H1 (cell line): ENCODE data around the gene DDC. TPM values are rescaled to one million over a fixed set of nuclear protein-coding genes. Genes with fewer than 3 reads are reported as not detected.
"Not testable (repeated sequence)": the region's sequence is repeated elsewhere in the genome, so short reads cannot be mapped to it uniquely, and the experiment has no call there.

Source experiments
- CTCF ChIA-PET: fragments of 300-600 bp; sonication (Branson Sonifier 250); formaldehyde crosslinking; loops from one replicate; lab custom pipeline; 2021; ENCODE audit not compliant: partially characterized antibody; lab: Charles Lee
- POLR2A ChIA-PET: fragments of 300-600 bp; sonication (Branson Sonifier 250); formaldehyde crosslinking; loops from one replicate; lab custom pipeline; 2021; ENCODE audit warnings: inconsistent platforms; ENCODE audit not compliant: partially characterized antibody; lab: Charles Lee
- DNase-seq, 2 experiments: peaks; one replicate each; pipeline versions ENCODE4 v3.0.0 to v3.0.0-alpha.2; 2010 to 2022; ENCODE audit warnings: low spot score in 2 of 2, low read depth in 1 of 2, mixed read lengths in 1 of 2
- FAIRE-seq: peaks from 2 replicates; lab custom pipeline; 2011; peaks lifted over from hg19 to GRCh38; lab: Jason Lieb, UNC
- H2AFZ ChIP-seq: 2 replicates; pipeline ENCODE4 v1.8.1; 2012; ENCODE audit warnings: low read length, inconsistent platforms
- H2AK5ac ChIP-seq: 2 replicates; pipeline ENCODE4 v1.6.1; 2013; ENCODE audit warnings: low read depth, low read length
- H2BK120ac ChIP-seq: replicated peaks from 2 replicates; pipeline ENCODE3; 2013; ENCODE audit warnings: low read depth, low read length, inconsistent platforms
- H2BK12ac ChIP-seq: 2 replicates; pipeline ENCODE4 v1.6.1; 2013; ENCODE audit warnings: low read depth, low read length
- H2BK15ac ChIP-seq: 2 replicates; pipeline ENCODE4 v1.6.1; 2013; ENCODE audit warnings: low read length
- H2BK20ac ChIP-seq: 2 replicates; pipeline ENCODE4 v1.6.1; 2013; ENCODE audit warnings: low read length
- H2BK5ac ChIP-seq: 2 replicates; pipeline ENCODE4 v1.6.1; 2013; ENCODE audit warnings: low read depth, low read length
- H3K14ac ChIP-seq: 2 replicates; pipeline ENCODE4 v1.6.1; 2013; ENCODE audit warnings: inconsistent platforms; ENCODE audit not compliant: insufficient read length
- H3K18ac ChIP-seq: 2 replicates; pipeline ENCODE4 v1.6.1; 2013; ENCODE audit warnings: low read length; ENCODE audit errors: extremely low read depth
- H3K23ac ChIP-seq: 2 replicates; pipeline ENCODE4 v1.6.1; 2013; ENCODE audit warnings: inconsistent platforms; ENCODE audit not compliant: insufficient read length
- H3K23me2 ChIP-seq: 2 replicates; pipeline ENCODE4 v1.6.1; 2013; ENCODE audit warnings: low read depth, low read length
- H3K27ac ChIP-seq: 2 replicates; pipeline ENCODE4 v1.6.1; 2011; ENCODE audit warnings: low read depth, low read length, inconsistent platforms
- H3K27me3 ChIP-seq, 4 experiments: replicated peaks in 1 of 4; 1 replicate in 1 of 4; 2 replicates in 3 of 4; pipeline versions ENCODE4 v1.6.1 to v1.8.1; 2011 to 2013; ENCODE audit warnings: low read length in 3 of 4, mild to moderate bottlenecking in 3 of 4, inconsistent platforms in 2 of 4, mixed read lengths in 2 of 4, moderate library complexity in 1 of 4; ENCODE audit not compliant: control insufficient read depth in 3 of 4, insufficient read depth in 3 of 4; ENCODE audit errors: extremely low read depth in 1 of 4
- H3K36me3 ChIP-seq, 4 experiments: 2 replicates each; pipeline versions ENCODE4 v1.6.1 to v1.8.1; 2011 to 2013; ENCODE audit warnings: mild to moderate bottlenecking in 4 of 4, low read length in 3 of 4, moderate library complexity in 2 of 4, control low read depth in 1 of 4, inconsistent platforms in 1 of 4; ENCODE audit not compliant: insufficient read depth in 4 of 4, control insufficient read depth in 2 of 4
- H3K4ac ChIP-seq: replicated peaks from 2 replicates; pipeline ENCODE3; 2013; ENCODE audit warnings: low read length, low read depth, mixed read lengths, inconsistent platforms; ENCODE audit not compliant: insufficient read length
- H3K4me1 ChIP-seq, 4 experiments: replicated peaks in 1 of 4; 1 replicate in 1 of 4; 2 replicates in 3 of 4; pipeline versions ENCODE4 v1.6.1 to v1.8.1; 2011 to 2013; ENCODE audit warnings: low read length in 3 of 4, inconsistent platforms in 2 of 4, mixed read lengths in 1 of 4; ENCODE audit not compliant: insufficient read depth in 4 of 4, control insufficient read depth in 3 of 4
- H3K4me2 ChIP-seq, 2 experiments: 2 replicates each; pipeline versions ENCODE4 v1.6.1 to v1.8.1; 2011 to 2013; ENCODE audit warnings: low read depth in 2 of 2, low read length in 2 of 2, control low read depth in 1 of 2, inconsistent platforms in 1 of 2, mild to moderate bottlenecking in 1 of 2; ENCODE audit not compliant: insufficient read depth in 1 of 2
- H3K4me3 ChIP-seq, 4 experiments: fragments of 200-600, 300-600 bp in 1 of 4; sonication (generic), shearing (Covaris generic), sonication (Bioruptor Twin) in 1 of 4; 2 replicates each; pipeline versions ENCODE4 v1.5.1 to v1.8.1; 2011 to 2016; ENCODE audit warnings: low read length in 4 of 4, low read depth in 3 of 4, control low read depth in 2 of 4, inconsistent platforms in 2 of 4, mild to moderate bottlenecking in 2 of 4, mixed read lengths in 1 of 4, moderate library complexity in 1 of 4; ENCODE audit not compliant: insufficient read depth in 2 of 4; ENCODE audit errors: extremely low read depth in 1 of 4
- H3K56ac ChIP-seq: replicated peaks from 2 replicates; pipeline ENCODE3; 2013; ENCODE audit warnings: low read depth, mild to moderate bottlenecking, mixed read lengths, low read length, inconsistent platforms; ENCODE audit not compliant: insufficient read length
- H3K79me1 ChIP-seq: 2 replicates; pipeline ENCODE4 v1.6.1; 2013; ENCODE audit warnings: low read depth, low read length, control low read depth
- H3K79me2 ChIP-seq, 2 experiments: 2 replicates each; pipeline versions ENCODE4 v1.6.1 to v1.8.1; 2012 to 2013; ENCODE audit warnings: low read length in 2 of 2, mild to moderate bottlenecking in 2 of 2, inconsistent platforms in 1 of 2; ENCODE audit not compliant: insufficient read depth in 2 of 2, control insufficient read depth in 1 of 2
- H3K9ac ChIP-seq, 4 experiments: replicated peaks in 1 of 4; 1 replicate in 1 of 4; 2 replicates in 3 of 4; pipeline versions ENCODE4 v1.6.1 to v1.8.1; 2011 to 2013; ENCODE audit warnings: low read depth in 3 of 4, low read length in 3 of 4, control low read depth in 2 of 4, mild to moderate bottlenecking in 2 of 4, moderate library complexity in 2 of 4, inconsistent platforms in 1 of 4; ENCODE audit errors: extremely low read depth in 1 of 4
- H3K9me3 ChIP-seq, 2 experiments: 2 replicates each; pipeline versions ENCODE4 v1.6.1 to v1.8.1; 2012 to 2013; ENCODE audit warnings: mild to moderate bottlenecking in 2 of 2, moderate library complexity in 2 of 2, control low read depth in 1 of 2, inconsistent platforms in 1 of 2, low read depth in 1 of 2, low read length in 1 of 2, mixed read lengths in 1 of 2; ENCODE audit not compliant: insufficient read depth in 2 of 2
- H4K20me1 ChIP-seq, 2 experiments: replicated peaks in 1 of 2; 2 replicates each; pipeline versions ENCODE3 to v1.8.1; 2011 to 2013; ENCODE audit warnings: inconsistent platforms in 2 of 2, low read length in 2 of 2, mild to moderate bottlenecking in 1 of 2; ENCODE audit not compliant: insufficient read depth in 2 of 2, control insufficient read depth in 1 of 2
- H4K5ac ChIP-seq: 2 replicates; pipeline ENCODE4 v1.6.1; 2013; ENCODE audit warnings: low read length, low read depth, mixed read lengths, inconsistent platforms; ENCODE audit not compliant: insufficient read length
- H4K8ac ChIP-seq: 2 replicates; pipeline ENCODE4 v1.8.0; 2013; ENCODE audit warnings: mild to moderate bottlenecking, moderate library complexity, low read length, inconsistent platforms; ENCODE audit not compliant: insufficient read depth; ENCODE audit errors: extremely low read depth
- H4K91ac ChIP-seq: replicated peaks from 2 replicates; pipeline ENCODE3; 2013; ENCODE audit warnings: low read length, mixed read lengths, inconsistent platforms; ENCODE audit not compliant: insufficient read length
- WGBS, 2 experiments: shearing (Covaris generic) in 1 of 2; methylation state at CpG; one replicate each; pipeline versions ENCODE4 v1.1.6 to v1.1.7; 2013 to 2015; ENCODE audit warnings: low lambda C conversion rate in 2 of 2, mixed read lengths in 2 of 2, inconsistent platforms in 1 of 2, low coverage in 1 of 2, missing lambda C conversion rate in 1 of 2; ENCODE audit not compliant: insufficient replicate concordance in 2 of 2, insufficient coverage in 1 of 2, insufficient read length in 1 of 2; ENCODE audit errors: extremely low coverage in 1 of 2, missing lambda C conversion rate in 1 of 2; 5-methylcytosine and 5-hydroxymethylcytosine counted together
- polyA plus RNA-seq, 7 experiments: library from polyadenylated mRNA; depleted of rRNA in 3 of 7; stranded (reverse) in 5 of 7; unstranded in 2 of 7; fragments of >200 nt in 5 of 7; fragments of 200-250 nt in 2 of 7; gene quantifications; 1 replicate in 5 of 7; 2 replicates in 1 of 7; 4 replicates in 1 of 7; pipeline versions ENCODE4 v1.2.1 to v1.2.3, GENCODE V29; 2011 to 2013; ENCODE audit warnings: missing spikeins in 2 of 7, mixed read lengths in 2 of 7
- total RNA-seq: library from RNA; stranded (reverse); fragmentation: NEBNext Ultra II Directional; extraction: Animal tissue kit (Norgen Biotek cat#: 25700); gene quantifications from 2 replicates; pipeline ENCODE4 v1.2.1, GENCODE V29; 2021

The DDC gene
- total and polyA plus RNA-seq, 2 of the 8 experiments (the other 6 are each of a cell fraction or from before 2014, with no cell fraction given): 0.05 TPM; not detected in 1

DNA sequence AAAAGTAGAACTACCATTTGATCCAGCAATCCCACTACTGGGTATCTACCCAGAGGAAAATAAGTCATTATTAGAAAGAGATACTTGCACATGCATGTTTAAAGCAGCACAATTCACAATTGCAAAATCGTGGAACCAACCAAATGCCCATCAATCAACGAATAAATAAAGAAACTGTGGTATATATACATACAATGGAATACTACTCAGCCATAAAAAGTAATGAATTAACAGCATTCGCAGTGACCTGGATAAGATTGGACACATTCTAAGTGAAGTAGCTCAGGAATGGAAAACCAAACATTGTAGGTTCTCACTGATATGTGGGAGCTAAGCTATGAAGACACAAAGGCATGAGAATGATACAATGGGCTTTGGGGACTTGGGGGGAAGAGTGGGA is 45.9 kb downstream of the DDC start:
- H2BK120ac ChIP-seq, H4K8ac ChIP-seq, H3K4me3 ChIP-seq, H3K79me2 ChIP-seq, POLR2A ChIA-PET, H4K20me1 ChIP-seq, H3K9me3 ChIP-seq, H3K4me1 ChIP-seq, H3K56ac ChIP-seq, H3K18ac ChIP-seq, H3K36me3 ChIP-seq, H2BK5ac ChIP-seq, H4K5ac ChIP-seq, H2AFZ ChIP-seq, H3K79me1 ChIP-seq, DNase-seq, CTCF ChIA-PET, H2BK12ac ChIP-seq, H2AK5ac ChIP-seq, H3K14ac ChIP-seq, H3K23ac ChIP-seq, H3K27me3 ChIP-seq, H3K27ac ChIP-seq, H3K9ac ChIP-seq, H4K91ac ChIP-seq, H2BK20ac ChIP-seq, H2BK15ac ChIP-seq, H3K23me2 ChIP-seq, FAIRE-seq, H3K4me2 ChIP-seq, H3K4ac ChIP-seq: not testable (repeated sequence)
- whole genome bisulfite sequencing, 2 experiments: 90% methylated on average over 3 of the region's 3 CpGs; no CpG with 5 or more reads in 1 of the 2 experiments
